OCI-LY7 (cell line): ENCODE data around the gene SLC25A45.

Experiments used
- CTCF ChIP-seq: fragments of 200-600 bp; sonication (generic); conservative IDR thresholded peaks from 2 replicates; pipeline ENCODE4 v1.5.1; 2014; ENCODE audit warnings: mild to moderate bottlenecking, antibody characterized with exemption, low read length, moderate library complexity, mixed read lengths
- EZH2phosphoT487 ChIP-seq: fragments of 200-600 bp; sonication (generic); IDR thresholded peaks from 2 replicates; pipeline ENCODE4 v1.6.1; 2018; ENCODE audit warnings: low read depth, borderline replicate concordance, mild to moderate bottlenecking, mixed run types, antibody characterized with exemption, low read length, moderate library complexity, mixed read lengths

GRCh38 chr11:65430406-65431217 lies 48.2 kb upstream of the SLC25A45 start:
- no peak for TF ChIP-seq CTCF
- no peak for TF ChIP-seq EZH2phosphoT487
